Nucleus accumbens (tissue), 56 donors: ENCODE results near the gene AQP12B.
"Not testable (repeated sequence)": the region's sequence is repeated elsewhere in the genome, so short reads cannot be mapped to it uniquely, and the experiment has no call there.

Experiments
- DNase-seq, 56 donors: peaks; one replicate each; lab custom pipeline; 2025; lab: John Stamatoyannopoulos, UW

The AQP12B gene, protein sequence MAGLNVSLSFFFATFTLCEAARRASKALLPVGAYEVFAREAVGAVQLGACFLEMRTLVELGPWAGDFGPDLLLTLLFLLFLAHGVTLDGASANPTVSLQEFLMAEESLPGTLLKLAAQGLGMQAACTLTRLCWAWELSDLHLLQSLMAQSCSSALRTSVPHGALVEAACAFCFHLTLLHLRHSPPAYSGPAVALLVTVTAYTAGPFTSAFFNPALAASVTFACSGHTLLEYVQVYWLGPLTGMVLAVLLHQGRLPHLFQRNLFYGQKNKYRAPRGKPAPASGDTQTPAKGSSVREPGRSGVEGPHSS

DNA sequence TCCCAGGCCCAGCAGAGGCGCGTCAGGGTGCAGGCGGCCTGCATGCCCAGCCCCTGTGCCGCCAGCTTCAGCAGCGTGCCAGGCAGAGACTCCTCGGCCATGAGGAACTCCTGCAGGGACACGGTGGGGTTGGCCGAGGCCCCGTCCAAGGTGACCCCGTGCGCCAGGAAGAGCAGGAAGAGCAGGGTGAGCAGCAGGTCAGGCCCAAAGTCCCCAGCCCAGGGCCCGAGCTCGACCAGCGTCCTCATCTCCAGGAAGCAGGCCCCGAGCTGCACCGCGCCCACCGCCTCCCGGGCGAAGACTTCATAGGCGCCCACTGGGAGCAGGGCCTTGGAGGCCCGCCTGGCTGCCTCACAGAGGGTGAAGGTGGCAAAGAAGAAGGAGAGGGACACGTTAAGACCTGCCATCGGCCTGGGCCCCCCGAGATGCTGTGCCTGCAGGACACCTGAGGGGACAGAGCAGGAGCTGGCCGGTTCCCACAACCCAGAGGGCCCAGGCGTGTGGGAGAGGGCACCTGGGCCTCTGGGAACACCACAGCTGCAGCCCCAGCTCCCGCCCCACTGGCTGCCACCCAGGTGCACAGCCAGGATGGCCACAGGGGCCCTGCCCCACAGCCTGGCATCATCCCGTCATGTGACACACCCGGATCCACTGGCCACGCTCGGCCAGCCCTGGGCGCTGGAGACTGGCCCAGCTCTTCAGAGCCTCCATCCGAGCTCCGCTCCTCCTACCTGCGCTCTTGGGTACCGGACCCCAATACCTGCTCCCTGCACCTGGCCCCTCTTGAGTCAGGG is at the start of gene AQP12B:
TSS of gene AQP12B (minus strand) at position 455 of the 794 bp plus-strand sequence. CDS start at position 407, 48 bp downstream.
- DNase-seq = not testable (repeated sequence)

DNA sequence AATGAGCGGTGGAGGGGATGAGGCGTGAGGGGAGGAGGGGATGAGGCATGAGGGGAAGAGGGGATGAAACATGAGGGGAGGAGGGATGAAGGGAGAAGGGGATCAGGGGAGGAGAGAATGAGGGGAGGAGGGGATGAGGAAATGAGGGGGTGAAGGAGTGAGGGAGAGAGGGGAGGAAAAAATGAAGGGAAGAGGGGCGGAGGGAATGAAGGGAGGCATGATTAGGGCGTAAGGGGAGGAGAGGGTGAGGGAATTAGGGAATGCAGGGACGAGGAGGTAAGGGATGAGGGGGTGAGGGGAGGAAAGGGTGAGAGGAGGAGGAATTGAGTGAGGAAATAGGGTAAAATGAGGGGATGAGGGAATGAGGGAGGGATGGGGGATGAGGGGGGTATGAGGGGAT is 49.5 kb upstream of the AQP12B start:
- no peak for DNase-seq

DNA sequence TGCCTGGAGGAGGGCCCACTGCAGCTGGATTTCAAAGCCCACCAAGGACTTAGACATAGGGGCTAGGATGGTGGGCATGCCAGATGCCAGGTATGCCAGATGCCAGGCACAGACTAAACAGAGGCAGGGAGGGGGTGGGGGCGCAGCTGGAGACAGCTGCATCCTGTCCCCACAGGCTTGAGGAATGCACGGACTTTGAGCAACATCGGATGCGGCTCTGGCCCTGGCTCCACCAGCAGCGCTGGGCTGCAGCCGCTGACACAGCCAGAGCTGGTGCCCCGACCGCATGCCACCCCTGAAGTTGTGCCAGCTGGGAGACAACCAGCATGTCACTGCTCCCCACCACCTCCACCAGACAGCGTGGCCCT is 48.5 kb upstream of the AQP12B start:
- no peak for DNase-seq

DNA sequence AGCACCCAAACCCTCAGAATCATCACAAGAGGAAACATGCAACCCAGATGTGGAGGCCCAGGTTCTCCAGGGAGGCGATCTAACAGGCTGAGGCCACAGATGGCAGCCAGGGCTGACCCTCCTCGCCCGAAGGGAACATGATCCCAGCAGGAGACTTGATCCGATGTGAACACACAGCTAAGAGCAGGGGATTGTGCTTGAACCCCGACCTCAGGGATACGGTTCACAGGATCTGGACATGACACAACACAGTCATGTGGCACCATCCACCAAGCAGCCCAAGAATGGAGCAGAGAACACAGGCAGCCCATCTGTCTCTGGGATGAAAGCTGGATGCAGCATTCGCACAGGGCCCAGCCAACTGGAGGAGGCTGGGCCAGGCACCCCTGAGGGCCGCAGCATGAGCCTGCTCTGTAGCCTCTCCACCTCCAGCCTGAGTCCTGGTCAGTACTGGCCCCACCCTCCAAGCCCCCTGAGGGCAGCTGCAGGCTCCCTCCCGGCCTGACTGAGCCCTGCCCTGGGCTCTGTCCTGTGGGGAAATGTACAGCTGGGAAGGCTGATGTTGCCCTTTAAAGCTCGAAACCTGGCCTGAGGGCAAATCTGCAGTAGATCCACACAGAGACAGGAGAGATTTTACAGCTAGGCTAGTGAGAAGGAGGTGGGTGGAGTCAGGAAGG is 48.0 kb upstream of the AQP12B start:
- DNase-seq = no peak

DNA sequence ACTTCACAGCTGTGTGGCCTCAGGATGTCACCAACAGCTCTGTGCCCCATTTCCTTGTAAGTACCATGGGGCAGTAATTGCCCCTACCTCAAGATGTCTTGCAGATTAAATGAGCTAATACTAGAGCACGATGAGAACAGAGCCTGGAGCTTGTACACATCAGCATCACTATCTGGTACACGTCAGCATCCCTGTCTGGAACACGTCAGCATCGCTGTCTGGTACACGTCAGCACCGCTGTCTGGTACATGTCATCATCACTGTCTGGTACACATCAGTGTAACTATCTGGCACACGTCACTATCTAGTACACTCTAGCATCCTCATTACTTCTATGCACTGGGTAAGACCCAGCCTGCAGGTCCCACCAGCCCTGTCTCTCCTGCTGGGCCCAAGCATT is 46.1 kb upstream of the AQP12B start:
- DNase-seq = no peak

DNA sequence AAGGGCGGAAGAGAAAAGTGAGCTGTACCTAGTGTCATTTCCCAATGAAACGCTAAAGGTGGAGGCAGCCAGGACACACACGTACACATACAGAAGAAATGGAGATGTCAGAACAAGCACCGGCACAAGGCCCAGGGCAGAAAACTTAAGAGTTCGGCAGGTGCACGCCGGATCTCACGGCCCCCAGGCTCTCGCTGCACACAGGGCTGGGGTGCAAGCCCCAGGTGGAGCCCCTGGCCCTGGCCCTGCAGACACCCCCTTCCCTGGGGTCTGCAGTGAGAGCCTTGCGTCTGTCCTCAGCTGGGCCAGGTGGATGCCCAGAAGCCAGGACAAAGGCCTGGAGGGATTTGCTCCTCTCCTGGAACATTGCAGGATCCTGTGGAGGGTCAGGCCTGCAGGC is 45.7 kb upstream of the AQP12B start:
- no peak for DNase-seq

DNA sequence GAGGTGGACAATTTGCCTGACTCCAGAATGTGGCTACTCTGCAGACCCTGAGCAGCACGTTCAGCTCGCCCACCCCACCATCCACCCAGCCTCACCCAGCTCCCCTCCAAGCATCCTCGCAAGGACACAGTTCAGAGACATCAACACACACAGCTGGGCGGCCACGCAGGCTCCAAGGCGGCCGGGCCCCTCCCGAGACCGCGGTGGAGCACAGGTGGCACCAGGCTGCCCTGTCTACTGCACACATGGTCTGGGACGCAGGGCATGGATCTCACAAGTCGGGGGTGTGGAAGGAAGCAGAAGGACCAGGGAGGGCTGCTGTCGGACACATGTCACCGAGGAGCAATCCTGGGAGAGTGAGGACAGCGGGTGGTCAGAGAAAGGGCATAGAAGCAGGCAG is 45.2 kb upstream of the AQP12B start:
- DNase-seq = no peak

DNA sequence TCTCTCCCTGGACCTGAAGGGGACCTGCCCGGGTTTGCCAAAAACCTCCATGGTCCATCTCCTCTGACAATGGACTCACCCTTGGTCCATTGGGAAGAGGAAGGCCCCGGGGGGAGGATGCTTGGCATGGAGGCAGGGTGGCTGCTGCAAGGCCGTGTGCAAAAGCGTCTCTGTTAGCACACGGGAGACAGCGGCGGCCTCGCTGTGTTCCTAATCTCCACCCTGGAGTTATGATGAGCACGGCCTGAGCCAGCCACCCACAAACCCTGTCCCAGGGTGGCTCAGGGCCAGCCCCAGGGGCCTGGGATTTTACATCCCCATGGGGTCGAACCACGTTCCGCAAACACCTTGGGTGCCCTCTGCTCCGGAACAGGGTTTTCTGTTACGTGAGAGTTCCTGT is 44.8 kb upstream of the AQP12B start:
- DNase-seq = no peak

DNA sequence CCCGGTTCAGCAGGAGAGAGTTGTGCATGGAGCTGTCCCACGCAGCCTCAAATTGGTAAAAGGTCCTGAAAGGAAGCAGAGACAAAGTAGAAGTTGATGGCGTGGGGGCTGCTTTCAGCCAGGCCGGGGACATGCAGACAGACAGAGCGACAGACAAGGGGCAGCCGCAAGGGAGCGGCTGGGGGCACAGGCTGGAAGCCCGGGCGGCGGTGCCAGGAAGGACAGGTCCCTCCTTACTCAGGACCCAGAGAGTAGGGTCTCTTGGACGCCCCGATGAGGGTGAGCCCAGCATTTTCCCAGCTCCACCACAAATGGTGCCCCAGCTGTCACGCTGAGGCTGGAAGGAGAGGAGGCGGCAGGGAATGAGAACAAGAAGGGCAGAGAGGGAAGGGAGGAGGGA is 44.2 kb upstream of the AQP12B start:
- no peak for DNase-seq

DNA sequence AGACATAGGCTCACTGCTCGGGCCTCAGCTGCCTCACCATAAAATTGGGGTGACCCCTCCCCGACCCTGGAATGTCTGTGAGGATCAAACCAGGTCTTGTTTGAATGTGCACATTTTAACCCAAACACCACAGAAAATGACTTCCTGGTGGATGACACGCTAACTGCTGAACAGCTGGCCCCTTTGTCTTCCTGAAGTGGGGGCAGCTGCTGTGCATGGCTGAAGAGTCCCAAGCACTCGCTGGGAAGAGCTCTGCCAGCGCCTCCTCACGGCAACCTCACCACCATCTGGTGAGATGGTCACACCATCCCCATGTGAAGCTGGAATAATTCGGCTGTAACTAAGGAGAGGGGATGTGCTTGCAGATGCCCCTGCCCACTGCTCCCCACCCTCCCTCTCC is 43.0 kb upstream of the AQP12B start:
- DNase-seq = no peak

DNA sequence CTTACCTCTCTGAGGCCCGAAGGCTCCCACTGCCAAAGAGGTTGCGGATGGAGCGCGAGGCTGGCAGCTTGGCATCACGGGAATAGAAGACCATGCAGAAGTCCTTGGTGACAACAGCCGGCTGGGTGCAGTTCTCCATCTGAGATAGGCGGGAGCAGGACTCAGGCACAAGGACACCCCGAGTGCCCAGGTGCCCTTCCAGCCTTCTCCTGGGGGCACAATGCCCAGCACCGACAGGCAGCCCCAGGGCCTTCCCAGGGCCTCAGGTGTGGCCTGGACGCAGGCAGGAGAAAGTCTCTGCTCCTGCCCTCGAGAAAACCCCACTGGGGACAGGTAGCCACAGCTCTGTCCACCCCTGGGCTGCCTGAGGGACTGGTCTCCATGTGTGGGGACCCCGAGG is 42.6 kb upstream of the AQP12B start:
- no peak for DNase-seq

DNA sequence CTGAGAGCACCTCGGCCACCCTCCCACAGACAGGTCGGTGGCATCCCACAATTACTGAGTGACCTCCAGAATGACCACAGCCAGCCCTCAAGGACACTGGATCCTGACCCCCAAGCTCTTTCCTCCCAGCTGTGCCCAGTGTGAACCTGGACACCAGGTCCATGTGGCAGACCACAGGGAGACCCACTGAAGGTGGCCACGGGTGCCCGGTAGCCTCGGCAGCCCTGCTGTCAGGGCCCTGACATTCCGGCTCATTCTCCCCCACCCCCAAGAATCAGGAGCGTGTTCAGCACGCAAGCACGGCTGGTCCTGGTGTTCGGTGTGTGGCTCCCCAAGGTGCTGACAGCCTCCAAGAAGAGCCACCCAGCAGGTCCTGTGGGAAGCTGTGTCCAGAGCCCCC is 41.7 kb upstream of the AQP12B start:
- DNase-seq = no peak

DNA sequence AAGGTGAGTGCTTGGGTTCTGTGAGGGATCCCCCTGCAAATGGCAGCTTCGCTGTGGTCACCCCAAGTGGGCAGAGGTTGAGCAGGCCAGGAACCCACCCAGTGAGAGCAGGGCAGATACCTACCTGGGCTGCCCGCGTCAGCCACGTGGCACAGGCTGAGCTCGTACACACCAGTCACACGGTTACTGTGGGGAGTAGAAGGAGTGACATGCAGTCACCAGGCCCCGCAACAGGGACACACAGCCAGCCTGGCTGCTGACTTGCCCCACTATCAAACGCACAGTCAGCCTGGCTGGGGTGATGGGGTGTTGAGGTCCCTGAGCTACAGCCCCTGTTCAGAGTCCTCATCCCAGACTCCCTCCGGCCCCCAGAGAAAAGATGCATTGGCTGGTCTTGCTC is 41.2 kb upstream of the AQP12B start:
- no peak for DNase-seq

DNA sequence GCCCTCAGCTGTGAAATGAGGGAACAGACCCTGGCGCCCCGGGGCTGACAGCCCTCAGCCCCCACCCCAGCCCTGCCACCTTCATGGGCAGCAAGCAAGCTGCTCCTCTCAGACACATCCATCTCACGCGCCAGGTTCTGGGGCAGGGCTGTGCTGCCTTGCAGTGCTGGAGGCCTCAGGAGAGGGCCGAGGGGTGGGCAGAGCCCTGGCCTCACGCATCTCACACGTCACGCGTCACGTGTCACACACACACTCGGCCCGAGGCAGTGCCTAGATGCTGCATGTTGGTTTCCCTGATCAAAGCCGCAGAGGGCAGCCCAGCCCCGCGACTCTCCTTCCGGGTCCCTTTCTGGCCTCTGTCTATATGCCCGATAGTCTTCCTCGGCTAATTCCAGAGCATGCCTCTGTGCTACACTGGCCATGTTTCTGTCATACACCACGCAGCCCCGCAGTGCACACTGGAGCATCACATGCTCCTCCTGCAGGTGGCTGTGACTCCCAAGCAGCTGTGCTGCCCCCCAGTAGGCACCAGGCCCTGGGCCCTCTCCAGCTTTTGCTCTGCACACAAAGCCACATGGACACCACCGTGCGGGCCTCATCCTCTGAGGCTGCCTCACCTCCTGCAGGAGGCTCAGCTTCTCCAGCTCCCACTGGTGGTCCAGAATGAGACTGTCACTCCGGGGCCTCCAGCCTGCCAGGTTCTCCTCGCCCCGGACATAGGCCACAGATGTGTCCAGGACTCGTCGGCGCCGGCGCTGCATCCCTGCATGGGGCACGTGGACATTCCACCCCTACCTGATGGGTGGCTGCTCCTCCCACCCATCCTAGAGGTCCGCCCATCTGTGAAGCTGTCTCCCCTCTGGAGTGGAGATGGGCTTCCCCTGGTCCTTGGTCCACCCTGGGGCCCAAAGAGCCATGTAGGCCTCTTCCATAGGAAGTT is 40.4 kb upstream of the AQP12B start:
- no peak for DNase-seq

DNA sequence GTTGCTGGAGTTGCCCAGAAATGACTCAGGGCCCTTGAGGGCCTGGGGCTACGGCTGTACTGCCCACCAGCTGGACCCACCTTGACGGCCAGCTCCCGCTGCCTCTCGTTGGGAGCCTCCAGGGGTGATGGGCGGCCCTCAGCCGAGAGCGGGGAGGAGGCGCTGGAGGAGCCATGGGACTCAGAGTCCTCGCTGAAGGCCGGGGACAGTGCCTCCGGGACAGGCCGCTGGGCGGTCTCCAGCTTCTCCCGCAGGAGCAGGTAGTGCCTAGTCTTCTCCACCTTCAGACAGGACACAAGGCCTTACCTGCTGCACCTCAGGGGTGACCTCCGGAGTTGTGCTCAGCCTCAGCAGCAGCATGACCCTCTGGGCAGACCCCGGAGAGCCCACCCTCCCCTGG is 39.7 kb upstream of the AQP12B start:
- no peak for DNase-seq

DNA sequence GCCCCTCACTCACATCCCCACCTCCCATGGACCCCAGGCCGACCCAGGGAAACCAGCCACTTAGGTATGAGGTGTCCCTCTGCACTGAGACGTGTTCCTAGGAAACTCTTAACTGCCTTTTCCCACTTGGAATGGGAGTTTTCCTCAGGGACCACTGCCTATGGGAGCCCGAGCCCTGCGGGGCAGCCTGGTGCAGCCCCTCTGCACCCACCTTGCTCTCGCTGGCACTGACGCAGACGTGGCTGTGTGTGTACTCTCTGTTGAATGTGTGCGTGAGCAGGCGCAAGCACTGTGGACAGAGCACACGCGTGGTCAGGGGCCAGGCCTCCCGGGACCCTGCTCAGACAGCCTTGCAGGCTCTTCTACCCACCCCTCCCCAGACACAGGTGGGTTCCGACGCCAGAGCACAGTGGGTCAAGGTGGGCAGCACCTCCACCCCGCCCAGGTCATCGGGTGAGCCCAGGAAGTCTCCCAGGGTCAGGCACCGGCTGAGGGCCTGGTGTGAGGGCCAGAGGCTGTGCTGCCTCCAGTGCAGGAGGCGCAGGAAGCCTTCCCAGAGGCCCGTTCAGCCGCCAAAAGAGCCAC is 39.0 kb upstream of the AQP12B start:
- DNase-seq = no peak

DNA sequence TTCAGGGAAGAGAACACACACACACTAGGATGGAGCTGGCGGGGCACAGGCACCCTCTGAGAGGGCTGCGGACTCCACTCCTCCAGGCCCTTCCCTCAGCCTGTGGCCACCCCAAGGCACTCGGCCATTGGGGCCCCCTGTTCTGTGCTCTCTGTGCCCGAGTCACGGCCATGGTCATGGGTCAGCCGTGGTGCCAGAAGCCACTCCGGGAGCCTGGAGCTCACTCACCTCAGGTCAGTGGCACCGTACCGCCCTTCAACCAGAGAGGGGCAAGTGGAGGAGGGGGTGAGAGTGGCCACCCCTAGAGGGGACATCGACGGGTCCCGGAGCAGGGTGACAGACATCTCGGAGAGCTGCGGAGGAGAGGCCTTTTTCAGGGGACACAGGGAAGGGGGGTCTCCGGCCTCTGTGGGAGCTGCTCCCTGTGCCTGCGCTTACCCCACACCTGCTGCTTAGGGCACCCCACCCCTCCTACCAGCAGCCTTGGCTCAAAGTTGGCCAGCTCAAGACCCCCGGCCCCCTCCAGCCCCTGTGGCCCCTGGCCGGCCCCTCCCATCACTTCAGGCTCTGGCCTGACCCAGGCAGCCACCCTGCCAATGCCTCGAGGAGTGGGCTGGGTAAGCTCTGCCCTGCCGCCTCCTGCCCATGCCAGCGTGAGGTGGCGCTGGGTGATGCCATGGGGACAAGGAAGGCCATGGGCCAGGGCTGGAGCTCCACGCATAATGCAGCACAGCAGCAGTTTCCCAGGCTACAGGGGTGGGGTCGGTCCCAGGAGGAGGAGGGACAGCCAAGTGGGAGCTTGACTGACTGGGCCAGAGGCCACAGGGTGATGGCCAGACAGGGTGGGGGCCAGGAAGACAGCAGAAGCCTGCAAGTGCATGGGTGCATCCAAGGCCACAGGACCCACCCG is 38.3 kb upstream of the AQP12B start:
- DNase-seq = peak in 10 of 56 donors; percentile 9 to 56 (median 20)

DNA sequence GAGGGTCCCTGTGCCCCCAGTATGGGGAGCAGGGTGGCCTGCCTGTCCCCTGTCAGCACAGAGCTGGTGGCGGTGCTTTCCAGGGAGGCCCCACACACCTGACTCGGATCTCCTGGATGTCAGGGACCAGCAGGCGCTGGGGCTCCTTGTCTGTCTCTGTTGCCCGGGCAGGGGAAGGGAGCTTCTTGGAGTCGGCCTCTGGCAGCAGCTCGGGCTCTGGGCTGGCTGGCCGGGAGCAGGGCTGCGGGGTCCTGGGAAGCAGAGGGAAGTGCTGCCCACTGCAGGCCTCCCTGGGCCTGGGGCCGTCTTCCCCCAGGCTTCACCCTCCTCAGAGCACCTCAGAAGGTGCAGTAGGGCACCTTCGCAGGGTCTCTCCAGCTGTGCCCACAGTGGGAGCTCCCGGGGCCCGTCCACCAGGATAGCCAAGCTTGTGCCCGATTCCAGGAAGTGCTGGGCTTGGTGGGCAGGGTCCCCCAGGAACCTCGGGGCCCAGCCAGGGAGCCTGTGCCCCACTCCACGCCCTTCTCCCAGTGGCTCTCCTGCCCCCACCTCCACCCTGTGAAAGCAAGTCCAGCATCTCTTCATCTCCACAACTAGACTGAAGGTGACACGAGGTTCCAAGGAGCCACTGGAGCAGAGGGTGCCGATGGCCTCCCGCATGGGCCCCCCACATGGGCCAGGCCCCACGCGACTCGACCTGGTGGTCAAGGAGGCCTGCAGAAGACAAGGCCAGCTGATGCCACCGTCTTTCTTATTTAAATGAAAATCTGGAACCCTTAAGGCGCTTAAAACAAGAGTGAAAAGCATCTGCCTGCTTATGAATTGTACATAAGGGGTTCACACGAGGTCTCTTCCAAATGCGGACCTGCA is 37.2 kb upstream of the AQP12B start:
- DNase-seq = no peak
